ENCODE data around the gene CAMK2G.

The CAMK2G gene

GRCh38 chr10:73762915-73763314 lies 111.4 kb downstream of the CAMK2G start:
- no peak for DNase-seq

Measured in DMS 273 treated with DMSO at 0.1 percent for 48 hours (cell line).